RWPE1 (cell line): ENCODE results near the gene CAPZB.

Experiments
- CTCF ChIA-PET: fragments of 350-600 bp; sonication (Branson Sonifier 250); formaldehyde crosslinking; extraction: SDS; loops from one replicate; lab custom pipeline; 2021; lab: Yijun Ruan, JAX
- POLR2A ChIA-PET: fragments of 400-600 bp; formaldehyde crosslinking; extraction: SDS; loops from one replicate; lab custom pipeline; 2020; ENCODE audit warnings: antibody characterized with exemption; ENCODE audit not compliant: low non-redundant PET; lab: Yijun Ruan, JAX
- DNase-seq: peaks from one replicate; pipeline ENCODE4 v3.0.0; 2012; ENCODE audit warnings: low spot score
- H3K27ac ChIP-seq: fragments of 450-650 bp; 2 replicates; pipeline ENCODE4 v1.5.1; 2017
- CTCF ChIP-seq: fragments of 450-650 bp; conservative IDR thresholded peaks from 2 replicates; pipeline ENCODE4 v1.5.1; 2017; ENCODE audit warnings: low read depth, mild to moderate bottlenecking

CAPZB gene

DNA sequence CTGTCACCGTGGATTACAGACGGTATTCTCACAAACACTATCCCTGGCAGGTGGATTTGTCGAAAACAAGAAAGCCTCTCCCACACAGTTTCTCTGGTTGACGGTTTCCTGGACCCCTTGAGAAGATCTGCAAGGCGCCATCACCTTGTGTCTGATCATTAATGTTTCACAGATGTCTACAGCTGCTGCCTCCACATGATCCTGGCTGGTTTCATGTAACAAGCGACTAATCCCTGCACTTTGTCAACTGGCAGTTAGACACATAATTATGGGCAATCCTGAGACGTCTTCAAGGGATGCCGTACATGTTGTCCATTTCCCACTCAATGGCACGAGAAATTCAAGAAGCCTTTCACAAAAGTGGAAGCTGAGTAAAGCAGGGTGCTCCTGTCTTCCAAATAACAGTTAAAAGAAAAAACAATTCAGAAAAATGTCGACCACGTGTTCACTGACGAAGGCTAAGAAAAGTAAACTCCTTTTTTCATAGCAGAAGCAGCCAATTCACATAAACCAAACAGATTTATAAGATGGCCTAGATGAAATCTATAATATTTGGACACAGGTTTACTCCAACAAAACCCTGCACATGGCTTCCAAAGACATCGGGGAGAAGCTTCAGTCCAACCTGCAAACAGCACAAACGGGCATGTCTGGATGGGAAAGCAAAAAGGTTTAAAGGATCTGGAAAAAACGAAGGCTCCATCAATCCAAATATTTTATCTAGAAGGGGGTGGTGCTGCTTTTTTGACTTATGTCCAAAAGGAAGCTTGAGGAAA, 52.2 kb downstream of the CAPZB start:
- TF ChIP-seq CTCF: no peak
- ChIA-PET POLR2A (no interaction called here), CTCF (interaction anchor here (0.5 to 0.6 kb wide), 2 partner anchors 119 to 221 kb away, joined by 3 to 4 read pairs; no protein-coding TSS in a partner anchor)
- no peak overlapping the region for H3K27ac ChIP-seq
- no peak for DNase-seq

DNA sequence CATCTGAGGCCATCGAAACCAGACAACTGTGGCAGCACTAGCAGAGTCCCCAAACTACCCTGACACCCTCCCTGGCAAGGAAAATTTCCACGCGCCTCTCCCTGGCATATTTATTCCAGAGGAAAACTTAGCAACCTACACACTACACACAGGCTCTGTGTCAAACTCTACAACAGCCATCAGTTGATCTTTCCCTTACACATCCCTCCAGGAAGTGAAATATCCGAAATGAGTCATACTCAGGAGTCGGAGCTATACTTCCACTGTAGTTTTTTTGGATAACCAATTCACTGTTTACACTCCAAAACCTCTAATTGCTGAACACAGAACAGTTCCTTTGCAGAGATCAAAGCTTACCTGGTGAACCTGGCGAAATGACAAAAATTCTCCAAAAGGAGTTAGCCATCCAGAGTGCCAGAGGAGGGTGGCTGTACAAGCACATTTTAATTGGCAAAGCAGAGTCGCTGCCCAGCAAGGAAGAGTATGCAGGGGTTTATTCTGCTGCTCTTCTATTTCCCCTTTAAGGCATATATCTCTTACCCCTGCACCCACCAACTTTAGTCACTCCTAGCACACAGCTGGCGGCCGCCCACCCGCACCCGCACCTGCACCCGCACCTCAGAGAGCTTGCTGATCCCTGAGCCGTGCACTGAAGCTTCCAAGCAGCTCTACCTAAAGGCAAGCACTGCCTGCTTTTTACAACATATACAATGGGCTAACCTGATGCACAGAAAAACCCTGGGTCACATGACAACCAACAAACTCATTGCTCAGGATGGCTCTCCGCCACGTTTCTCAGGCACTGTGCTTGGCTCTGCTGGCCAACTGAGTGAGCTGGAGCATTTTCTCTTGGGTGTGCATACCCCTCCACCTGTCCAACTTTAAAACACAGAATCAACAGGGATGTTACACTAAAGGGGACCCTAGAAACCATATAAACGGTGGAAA, 54.9 kb downstream of the CAPZB start:
- no peak for TF ChIP-seq CTCF
- DNase-seq: peak; percentile 70
- H3K27ac ChIP-seq: peak overlapping the region; percentile 67
- ChIA-PET CTCF (no interaction called here), POLR2A (no interaction called here)

- CTCF ChIA-PET: no interaction called here
- DNase-seq: no peak
- H3K27ac ChIP-seq: peak overlapping the region; percentile 67
Measured at GRCh38 chr1:19429611-19430010, 55.7 kb downstream of the CAPZB start.

GRCh38 chr1:19427087-19427781, 58.1 kb downstream of the CAPZB start:
- TF ChIP-seq CTCF: no peak
- no peak for DNase-seq
- peak overlapping the region; percentile 43 for H3K27ac ChIP-seq
- ChIA-PET CTCF (interaction anchor here (0.7 to 1.4 kb wide), 2 partner anchors 83 to 110 kb away, joined by 3 to 4 read pairs; no protein-coding TSS in a partner anchor), POLR2A (no interaction called here)

More at GRCh38 chr1:19429611-19430010, 55.7 kb downstream of the CAPZB start:
- POLR2A ChIA-PET: no interaction called here
- TF ChIP-seq CTCF: no peak

DNA sequence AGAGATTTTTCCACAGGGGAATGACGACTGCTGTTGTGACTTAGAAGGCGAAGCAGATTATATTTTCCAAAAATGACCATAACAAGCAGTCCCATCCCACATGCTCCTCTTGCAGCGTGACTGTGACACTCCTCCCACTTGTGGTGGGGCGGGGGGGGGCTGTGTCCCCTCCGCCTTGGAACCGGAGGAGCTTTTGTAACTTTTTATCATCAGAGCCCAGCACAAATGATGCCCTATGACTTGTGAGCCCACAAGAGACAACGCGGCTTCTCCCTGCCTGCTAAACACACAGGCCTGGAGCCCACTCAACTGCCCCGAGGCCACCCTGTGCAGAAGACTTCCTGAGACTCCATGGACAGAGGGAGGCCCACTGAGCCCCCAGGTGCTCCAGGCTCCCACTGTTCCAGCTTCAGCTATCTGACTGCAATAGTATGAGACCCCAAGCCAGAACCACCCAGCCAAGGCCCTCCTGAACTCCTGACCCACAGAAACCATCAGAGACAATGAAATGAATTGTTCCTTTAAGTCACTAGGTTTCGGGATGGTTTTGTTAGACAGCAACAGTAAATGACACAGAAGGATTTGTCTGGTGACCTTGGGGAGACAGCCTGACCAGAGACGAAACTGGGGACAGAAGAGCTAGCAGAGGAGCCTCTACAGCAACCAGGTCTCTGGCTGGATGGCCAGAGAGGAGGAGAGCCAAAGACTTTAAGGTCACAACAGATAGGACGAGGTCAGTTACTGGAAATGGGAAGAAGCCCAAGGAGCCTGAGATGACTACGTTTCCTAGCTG, 58.8 kb downstream of the CAPZB start:
- CTCF ChIA-PET: interaction anchor here (1.4 kb wide), 1 partner anchor 82 kb away, joined by 3 read pairs; no protein-coding TSS in a partner anchor
- no peak for TF ChIP-seq CTCF
- peak overlapping the region; percentile 43 for H3K27ac ChIP-seq
- POLR2A ChIA-PET: no interaction called here
- DNase-seq: no peak
